Heart left ventricle (tissue), 16 donors: ENCODE measurements around the gene LTBP2. TPM values are rescaled to one million over a fixed set of nuclear protein-coding genes. Genes with fewer than 3 reads are reported as not detected.

Source experiments
- ATAC-seq, 4 donors: fragments of 200-7000 bp; cut with Tn5 transposase; one replicate each; pipeline ENCODE4 v1.9.1; 2020 to 2022; ENCODE audit warnings: moderate library complexity in 4 of 4, mild to moderate bottlenecking in 3 of 4, moderate number of reproducible peaks in 1 of 4
- DNase-seq, 5 donors: peaks; one replicate each; pipeline ENCODE4 v3.0.0-alpha.2; 2020
- H3K27ac ChIP-seq, 12 donors: fragments of 200-600 bp; sonication (generic) in 4 of 12; one replicate each; pipeline versions ENCODE4 v1.5.0 to v1.8.0; 2016 to 2022; ENCODE audit warnings: mild to moderate bottlenecking in 2 of 12
- H3K27me3 ChIP-seq, 9 donors: fragments of 200-600 bp; sonication (generic) in 2 of 9; one replicate each; pipeline versions ENCODE4 v1.5.1 to v1.8.0; 2016 to 2022; ENCODE audit warnings: mild to moderate bottlenecking in 3 of 9
- H3K36me3 ChIP-seq, 9 donors: fragments of 200-600 bp; sonication (generic) in 2 of 9; one replicate each; pipeline versions ENCODE4 v1.5.0 to v1.8.0; 2018 to 2022; ENCODE audit warnings: mild to moderate bottlenecking in 2 of 9
- H3K4me1 ChIP-seq, 12 donors: fragments of 200-600 bp; sonication (generic) in 4 of 12; one replicate each; pipeline versions ENCODE4 v1.5.0 to v1.8.0; 2016 to 2022; ENCODE audit warnings: mild to moderate bottlenecking in 3 of 12
- H3K4me3 ChIP-seq, 12 donors: fragments of 200-600 bp; sonication (generic) in 4 of 12; one replicate each; pipeline versions ENCODE4 v1.5.0 to v1.8.0; 2017 to 2022; ENCODE audit warnings: mild to moderate bottlenecking in 9 of 12, moderate library complexity in 4 of 12
- H3K9me3 ChIP-seq, 12 donors: fragments of 200-600 bp; sonication (generic) in 4 of 12; one replicate each; pipeline versions ENCODE4 v1.5.0 to v1.8.0; 2016 to 2022; ENCODE audit warnings: mild to moderate bottlenecking in 1 of 12
- POLR2A ChIP-seq, 2 donors: fragments of 450-650 bp; IDR thresholded peaks; one replicate each; pipeline ENCODE4 v1.6.1; 2017; ENCODE audit warnings: antibody characterized with exemption in 2 of 2, mild to moderate bottlenecking in 2 of 2, moderate library complexity in 2 of 2
- WGBS, 4 donors: extraction: QIAGEN DNeasy Blood & Tissue Kit in 2 of 4; methylation state at CpG; one replicate each; pipeline versions ENCODE4 v1.1.5 to v1.1.7; 2013 to 2018; 5-methylcytosine and 5-hydroxymethylcytosine counted together
- intact Hi-C, 10 donors: fragments of 100-400 bp; cut with DNase I; formaldehyde crosslinking; loops; one replicate each; pipeline versions ENCODE4 v1.11.1 to v1.14.2; 2022
- polyA plus RNA-seq, 2 donors: library from polyadenylated mRNA; stranded (reverse); fragments of 200-250 nt; gene quantifications; one replicate each; pipeline ENCODE4 v1.2.3, GENCODE V29; 2013
- total RNA-seq, 9 donors: library from RNA; depleted of rRNA in 2 of 9; stranded (reverse); fragments of >200 nt in 2 of 9; fragmentation: NEBNext Ultra II Directional in 3 of 9; extraction: Animal tissue kit (Norgen Biotek cat#: 25700) in 3 of 9; gene quantifications; one replicate each; pipeline versions ENCODE4 v1.1.0 to v1.2.4, GENCODE V29; 2016 to 2023
- TF ChIP-seq, protein P1 (sequence below), 12 donors: fragments of 200-600 bp; sonication (generic) in 4 of 12; IDR thresholded peaks; one replicate each; pipeline versions ENCODE4 v1.5.0 to v1.8.0; 2018 to 2022; ENCODE audit warnings: antibody characterized with exemption in 12 of 12, mild to moderate bottlenecking in 5 of 12
- donor health status: ischemic (EF 13 %, LVEDD 7.1; RV severe dilation, severe dysfunction).
- donor health status: healthy with polysubstance abuse.
- donor health status: DM: no; HTN: yes; CAD: no.
- donor health status: DM: no; HTN: no; CAD: no.
- donor health status: ischemic (EF 25% LVEDD 6.9; RV normal size, moderate dysfunction).
- donor health status: ischemic (EF 25% LVEDD 5.7; RV mildly dilated, moderate dysfunction).
- donor health status: healthy.
- donor health status: DM: yes; HTN: yes; CAD: no.
- donor health status: ischemic (EF 35%, LVEDD 5.7; RV mildly dilated, moderate dysfunction).
- donor health status: nonischemic (EF 11% LVEDD 7.7; RV severe dilation, severe dysfunction).
- donor health status: DM: yes; HTN: yes; CAD: no.
- donor health status: PGD.
- donor health status: ischemic (EF 29% LVEDD 5.4; RV normal size, mild dysfunction).
- donor health status: nonischemic (EF 23%, LVEDD 6.1; RV moderate dilation, normal function).

Gene LTBP2
- total and polyA plus RNA-seq, 11 donors, result 4.0 to 69.1 (median 29.5) TPM

DNA sequence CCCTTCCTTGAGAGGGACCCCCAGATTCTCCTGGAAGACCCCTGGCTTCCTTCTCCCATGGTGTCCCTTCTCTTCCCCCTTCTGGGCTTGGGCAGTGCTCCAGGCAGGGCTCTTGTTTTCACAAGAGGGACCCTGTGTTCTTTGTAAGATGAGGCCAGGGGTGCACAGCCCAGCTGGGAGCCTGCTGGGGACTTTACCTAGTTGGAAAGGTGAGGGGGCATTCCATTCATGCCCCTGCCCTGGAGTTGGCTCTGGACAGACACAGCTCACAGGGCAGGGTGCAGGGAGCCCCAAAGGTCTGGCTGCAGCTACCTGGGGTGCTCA lies 87.3 kb downstream of the LTBP2 start:
- H3K27me3 ChIP-seq, result no peaks in the 10 kb centered on the region
- ATAC-seq (no peak), DNase-seq (peak in 1 of 5 donors; percentile 41)
- H3K9me3 ChIP-seq, result no peaks in the 10 kb centered on the region
- peaks cover 0 to 39% (median 0%) of the 10 kb centered on the region in 9 donors for H3K36me3 ChIP-seq
- H3K4me3 ChIP-seq, result no peak overlapping the region
- TF ChIP-seq, protein P1, sequence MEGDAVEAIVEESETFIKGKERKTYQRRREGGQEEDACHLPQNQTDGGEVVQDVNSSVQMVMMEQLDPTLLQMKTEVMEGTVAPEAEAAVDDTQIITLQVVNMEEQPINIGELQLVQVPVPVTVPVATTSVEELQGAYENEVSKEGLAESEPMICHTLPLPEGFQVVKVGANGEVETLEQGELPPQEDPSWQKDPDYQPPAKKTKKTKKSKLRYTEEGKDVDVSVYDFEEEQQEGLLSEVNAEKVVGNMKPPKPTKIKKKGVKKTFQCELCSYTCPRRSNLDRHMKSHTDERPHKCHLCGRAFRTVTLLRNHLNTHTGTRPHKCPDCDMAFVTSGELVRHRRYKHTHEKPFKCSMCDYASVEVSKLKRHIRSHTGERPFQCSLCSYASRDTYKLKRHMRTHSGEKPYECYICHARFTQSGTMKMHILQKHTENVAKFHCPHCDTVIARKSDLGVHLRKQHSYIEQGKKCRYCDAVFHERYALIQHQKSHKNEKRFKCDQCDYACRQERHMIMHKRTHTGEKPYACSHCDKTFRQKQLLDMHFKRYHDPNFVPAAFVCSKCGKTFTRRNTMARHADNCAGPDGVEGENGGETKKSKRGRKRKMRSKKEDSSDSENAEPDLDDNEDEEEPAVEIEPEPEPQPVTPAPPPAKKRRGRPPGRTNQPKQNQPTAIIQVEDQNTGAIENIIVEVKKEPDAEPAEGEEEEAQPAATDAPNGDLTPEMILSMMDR (IDR thresholded peaks at IDR 0.05), result no peak
- TF ChIP-seq POLR2A (IDR thresholded peaks at IDR 0.05), result no peak
- peaks cover 0 to 6% (median 0%) of the 10 kb centered on the region in 12 donors for H3K4me1 ChIP-seq
- no peak overlapping the region for H3K27ac ChIP-seq
- intact Hi-C loops, result no loop called here

DNA sequence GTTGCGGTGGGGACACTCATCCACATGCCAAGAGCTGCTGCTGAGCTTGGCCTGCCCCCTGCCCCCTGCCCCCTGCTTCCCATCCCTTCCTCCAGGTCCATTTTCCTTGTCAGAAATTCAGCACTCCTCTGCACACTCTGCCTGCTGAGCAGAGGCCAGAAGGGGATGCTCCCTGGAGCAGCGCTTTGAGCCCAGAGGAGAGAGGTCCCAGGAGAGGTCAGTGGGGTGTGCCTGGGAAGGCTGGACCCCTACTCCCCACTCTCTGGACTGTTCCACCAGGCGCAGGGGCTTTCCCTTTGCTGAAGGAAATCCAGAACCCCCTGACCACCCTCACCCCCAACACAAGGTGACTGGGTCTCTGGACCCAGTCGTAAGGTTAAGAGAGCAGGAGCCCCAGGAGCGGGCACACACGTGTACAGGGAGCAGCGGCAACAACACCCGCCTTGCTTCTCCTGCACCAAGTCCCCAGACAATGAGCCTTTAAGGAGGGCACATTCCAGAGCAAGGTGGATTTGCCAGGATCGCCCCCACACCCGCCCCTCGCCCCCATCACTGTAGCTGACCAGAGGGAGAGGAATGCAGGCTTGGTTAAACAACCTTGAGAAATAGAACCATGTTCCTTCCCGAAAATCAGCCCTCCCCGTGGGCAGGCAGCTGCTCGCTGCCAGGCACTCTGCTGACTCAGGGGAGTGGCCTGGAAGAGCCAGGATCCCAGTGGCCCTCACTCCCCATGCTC lies 87.8 kb downstream of the LTBP2 start:
- peak in 1 of 5 donors; percentile 12 for DNase-seq
- H3K27me3 ChIP-seq, result no peaks in the 10 kb centered on the region
- peaks cover 0 to 35% (median 0%) of the 10 kb centered on the region in 9 donors for H3K36me3 ChIP-seq
- no peak for ATAC-seq
- H3K4me1 ChIP-seq, result peaks cover 0 to 6% (median 0%) of the 10 kb centered on the region in 12 donors
- H3K4me3 ChIP-seq, result no peak overlapping the region
- 60 to 88% (median 86%) methylated on average over 10 to 14 of the region's 14 CpGs for WGBS, 4 donors
- intact Hi-C loops, result no loop called here
- TF ChIP-seq, protein P1 (IDR thresholded peaks at IDR 0.05), result no peak
- no peak for TF ChIP-seq POLR2A (IDR thresholded peaks at IDR 0.05)
- H3K27ac ChIP-seq, result no peak overlapping the region
- no peaks in the 10 kb centered on the region for H3K9me3 ChIP-seq

DNA sequence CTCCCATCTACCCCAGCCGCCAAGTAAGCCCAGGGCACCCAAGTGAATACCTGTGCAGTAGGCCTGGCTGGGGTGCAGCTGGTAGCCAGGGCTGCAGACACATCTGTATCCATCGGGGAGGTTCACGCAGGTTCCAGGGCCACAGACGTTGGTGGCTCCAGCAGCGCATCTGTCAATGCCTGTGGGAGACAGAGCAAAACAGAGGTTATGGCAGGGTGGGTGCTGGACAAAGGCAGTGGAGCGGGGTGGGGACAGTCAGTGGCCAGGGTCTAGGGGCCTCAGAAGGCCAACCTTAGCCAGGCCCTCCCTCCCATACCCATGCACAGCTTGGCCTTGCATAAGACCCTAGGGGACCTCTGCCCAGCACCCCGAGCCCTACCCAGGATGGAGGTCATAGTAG lies 89.3 kb downstream of the LTBP2 start:
- 92 to 98% (median 94%) methylated on average over 6 to 7 of the region's 7 CpGs for WGBS, 4 donors
- TF ChIP-seq, protein P1 (IDR thresholded peaks at IDR 0.05), result no peak
- TF ChIP-seq POLR2A (IDR thresholded peaks at IDR 0.05), result no peak
- no peaks in the 10 kb centered on the region for H3K9me3 ChIP-seq
- H3K27me3 ChIP-seq, result no peaks in the 10 kb centered on the region
- ATAC-seq (no peak), DNase-seq (peak in 2 of 5 donors; percentile 4 to 45)
- H3K36me3 ChIP-seq, result peaks cover 0 to 42% (median 0%) of the 10 kb centered on the region in 9 donors
- H3K4me3 ChIP-seq, result no peak overlapping the region
- H3K4me1 ChIP-seq, result peaks cover 0 to 6% (median 0%) of the 10 kb centered on the region in 12 donors
- H3K27ac ChIP-seq, result no peak overlapping the region
- intact Hi-C loops, result no loop called here

DNA sequence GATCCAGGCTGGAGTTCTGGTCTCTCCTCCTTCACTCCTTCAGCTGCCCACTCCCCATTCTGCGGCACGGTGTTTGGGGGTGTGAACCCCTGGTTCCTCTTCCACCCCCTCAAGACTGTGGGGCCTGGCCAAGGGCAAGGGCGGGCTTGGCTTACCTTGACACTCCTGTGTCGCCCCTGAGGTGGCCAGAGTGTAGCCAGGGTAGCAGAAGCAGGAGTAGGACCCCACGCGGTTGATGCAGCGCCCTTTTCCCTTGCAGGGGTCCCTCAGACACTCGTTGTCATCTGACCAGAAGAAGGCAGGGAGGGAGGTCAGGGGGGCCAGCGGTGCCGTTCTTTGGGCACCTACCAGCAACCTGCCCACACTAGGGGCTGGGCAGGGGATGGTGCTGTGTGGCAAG lies 90.3 kb downstream of the LTBP2 start:
- peaks cover 0 to 45% (median 0%) of the 10 kb centered on the region in 9 donors for H3K36me3 ChIP-seq
- WGBS, 4 donors, result 87 to 92% (median 90%) methylated on average over 6 to 10 of the region's 10 CpGs
- peak in 2 of 5 donors; percentile 11 to 61 for DNase-seq

More for the DNA sequence above, 90.3 kb downstream of the LTBP2 start:
- no peak for TF ChIP-seq POLR2A (IDR thresholded peaks at IDR 0.05)
- TF ChIP-seq, protein P1 (IDR thresholded peaks at IDR 0.05), result no peak
- H3K4me3 ChIP-seq, result no peak overlapping the region
- peaks cover 0 to 6% (median 0%) of the 10 kb centered on the region in 12 donors for H3K4me1 ChIP-seq
- ATAC-seq, result no peak
- H3K27ac ChIP-seq, result no peak overlapping the region
- H3K9me3 ChIP-seq, result no peaks in the 10 kb centered on the region
- no peaks in the 10 kb centered on the region for H3K27me3 ChIP-seq
- intact Hi-C loops, result no loop called here
